ENCODE data around the gene GULP1. TPM values are rescaled to one million over a fixed set of nuclear protein-coding genes. Genes with fewer than 3 reads are reported as not detected.

GULP1 gene
- total RNA-seq, 4 donors from 2014 or later: 6.4 to 44.1 (median 25.4) TPM

DNA sequence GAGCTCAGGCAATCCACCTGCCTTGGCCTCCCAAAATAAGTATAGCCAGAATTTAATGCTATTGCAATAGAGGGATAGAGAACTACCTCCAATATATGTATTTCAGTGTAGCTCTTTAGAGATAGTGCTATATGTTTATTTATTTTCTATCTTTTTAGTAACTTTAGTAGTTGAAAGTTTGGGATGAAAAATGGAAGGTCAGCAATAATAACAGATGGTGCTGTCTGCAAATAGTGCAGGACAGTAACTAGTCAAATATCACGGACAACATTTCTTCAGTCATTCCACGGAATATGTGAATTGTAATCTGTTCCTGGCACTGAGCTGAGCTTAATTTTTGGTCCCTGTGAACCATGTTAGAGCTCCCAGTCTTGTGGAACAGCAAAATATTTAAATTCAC, 43.2 kb upstream of the GULP1 start:
- Histone ChIP-seq H3K4me3 (no peak overlapping the region), H3K27me3 (no peaks in the 10 kb centered on the region), H3K9me3 (no peaks in the 10 kb centered on the region), H3K36me3 (no peaks in the 10 kb centered on the region), H3K27ac (no peak overlapping the region), H3K4me1 (no peaks in the 10 kb centered on the region)
- TF ChIP-seq CTCF (IDR thresholded peaks at IDR 0.05) (no peak), EP300 (IDR thresholded peaks at IDR 0.05; ENCODE audit: low read depth) (no peak), POLR2AphosphoS5 (IDR thresholded peaks at IDR 0.05) (no peak)
- no peak for DNase-seq
- 84 to 95% methylated on average over 2 of the region's 2 CpGs for WGBS, 2 donors (ENCODE audit: low coverage in 1 of 2)
- in situ Hi-C loops (cut with MboI; ENCODE audit: low pct_ligation_motif_present in 1 of 4, low pct_unique_long_range_greater_than_20kb in 1 of 4, low sequenced_read_pairs in 3 of 4) (no loop called here), intact Hi-C loops (cut with DNase I; ENCODE audit: low total_unique reads) (no loop called here)

DNA sequence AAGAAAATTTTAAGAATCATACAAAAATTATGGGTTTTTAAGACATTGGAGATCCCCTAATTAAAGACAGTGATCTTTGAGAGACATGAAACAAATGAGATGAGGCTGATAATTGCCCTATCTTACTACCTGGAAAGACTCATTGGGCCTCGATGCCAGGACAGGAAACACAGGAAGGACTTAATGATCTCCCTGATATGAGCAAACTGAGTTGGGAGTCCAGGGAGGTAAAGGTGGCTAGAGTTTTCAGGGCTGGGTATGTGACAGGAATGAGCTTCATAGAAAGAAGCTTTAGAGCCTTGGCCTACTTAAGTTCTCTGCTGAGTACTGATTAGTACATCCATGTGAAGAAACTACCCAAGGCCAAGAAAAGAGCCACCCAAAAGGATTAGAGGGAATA, 40.6 kb upstream of the GULP1 start:
- TF ChIP-seq POLR2AphosphoS5 (IDR thresholded peaks at IDR 0.05) (no peak), EP300 (IDR thresholded peaks at IDR 0.05; ENCODE audit: low read depth) (no peak), POLR2A (IDR thresholded peaks at IDR 0.05) (no peak), CTCF (IDR thresholded peaks at IDR 0.05) (no peak)
- intact Hi-C loops (cut with DNase I; ENCODE audit: low total_unique reads) (no loop called here), in situ Hi-C loops (cut with MboI; ENCODE audit: low pct_ligation_motif_present in 1 of 4, low pct_unique_long_range_greater_than_20kb in 1 of 4, low sequenced_read_pairs in 3 of 4) (no loop called here)
- H3K27ac ChIP-seq: no peak overlapping the region
- no peaks in the 10 kb centered on the region for H3K9me3 ChIP-seq
- H3K4me1 ChIP-seq: no peaks in the 10 kb centered on the region
- no peaks in the 10 kb centered on the region for H3K27me3 ChIP-seq
- H3K4me3 ChIP-seq: no peak overlapping the region
- no peak for DNase-seq
- no peaks in the 10 kb centered on the region for H3K36me3 ChIP-seq
- WGBS, 2 donors (ENCODE audit: low coverage in 1 of 2): 68 to 100% methylated on average over 1 of the region's 1 CpG

- Histone ChIP-seq H3K4me1 (no peaks in the 10 kb centered on the region), H3K27ac (no peak overlapping the region), H3K27me3 (no peaks in the 10 kb centered on the region), H3K36me3 (no peaks in the 10 kb centered on the region), H3K4me3 (no peak overlapping the region), H3K9me3 (no peaks in the 10 kb centered on the region)
- no peak for DNase-seq
- in situ Hi-C loops (cut with MboI; ENCODE audit: low pct_ligation_motif_present in 1 of 4, low pct_unique_long_range_greater_than_20kb in 1 of 4, low sequenced_read_pairs in 3 of 4) (no loop called here), intact Hi-C loops (cut with DNase I; ENCODE audit: low total_unique reads) (no loop called here)
- TF ChIP-seq POLR2AphosphoS5 (IDR thresholded peaks at IDR 0.05): no peak
- no peak for TF ChIP-seq POLR2A (IDR thresholded peaks at IDR 0.05)
- no peak for TF ChIP-seq CTCF (IDR thresholded peaks at IDR 0.05)
- TF ChIP-seq EP300 (IDR thresholded peaks at IDR 0.05; ENCODE audit: low read depth): no peak
These were observed 35.3 kb upstream of the GULP1 start for GRCh38 chr2:188256420-188256819.

DNA sequence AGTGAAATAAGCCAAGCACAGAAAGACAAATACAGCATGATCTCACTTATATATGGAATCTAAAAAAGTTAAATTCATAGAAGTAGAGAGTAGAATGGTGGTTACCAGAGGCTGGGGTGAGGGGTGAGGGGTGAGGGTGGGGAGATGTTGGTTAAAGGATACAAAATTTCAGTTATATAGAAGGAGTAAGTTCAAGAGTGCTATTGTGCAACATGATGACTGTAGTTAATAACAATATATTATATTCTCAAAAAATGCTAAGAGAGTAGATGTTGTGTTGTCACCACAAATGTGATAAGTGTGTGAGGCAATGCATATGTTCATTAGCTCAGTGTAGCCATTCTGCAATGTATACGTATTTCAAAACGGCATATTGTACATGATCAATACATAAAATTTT, 26.4 kb upstream of the GULP1 start:
- intact Hi-C loops (cut with DNase I; ENCODE audit: low total_unique reads): no loop called here
- in situ Hi-C loops (cut with MboI; ENCODE audit: low pct_ligation_motif_present in 1 of 4, low pct_unique_long_range_greater_than_20kb in 1 of 4, low sequenced_read_pairs in 3 of 4): no loop called here
- Histone ChIP-seq H3K36me3 (no peaks in the 10 kb centered on the region), H3K9me3 (no peaks in the 10 kb centered on the region), H3K27me3 (no peaks in the 10 kb centered on the region), H3K4me1 (no peaks in the 10 kb centered on the region), H3K4me3 (no peak overlapping the region), H3K27ac (no peak overlapping the region)
- no peak for DNase-seq
- WGBS, 2 donors (ENCODE audit: low coverage in 1 of 2): 53 to 75% methylated on average over 2 of the region's 2 CpGs
- no peak for TF ChIP-seq POLR2AphosphoS5 (IDR thresholded peaks at IDR 0.05)
- TF ChIP-seq CTCF (IDR thresholded peaks at IDR 0.05): no peak
- no peak for TF ChIP-seq POLR2A (IDR thresholded peaks at IDR 0.05)
- TF ChIP-seq EP300 (IDR thresholded peaks at IDR 0.05; ENCODE audit: low read depth): no peak
